Loucy (cell line): ENCODE measurements around the gene CYSTM1.

Source experiments
- H2AFZ ChIP-seq: fragments of 200-600 bp; sonication (generic); 2 replicates; pipeline ENCODE4 v1.6.0; 2016; ENCODE audit warnings: antibody characterized with exemption, mild to moderate bottlenecking, low read length, moderate library complexity
- H3F3A ChIP-seq: fragments of 200-600 bp; 2 replicates; pipeline ENCODE4 v1.6.0; 2016; ENCODE audit warnings: antibody characterized with exemption, low read depth, mild to moderate bottlenecking
- H3K27me3 ChIP-seq: fragments of 200-600 bp; sonication (generic); 2 replicates; pipeline ENCODE4 v1.6.1; 2014; ENCODE audit warnings: low read length, mild to moderate bottlenecking; ENCODE audit not compliant: insufficient read depth, poor library complexity, severe bottlenecking
- H3K36me3 ChIP-seq: fragments of 200-600 bp; sonication (generic); 2 replicates; pipeline ENCODE4 v1.6.1; 2016; ENCODE audit warnings: low read length; ENCODE audit not compliant: insufficient read depth
- H3K4me1 ChIP-seq: fragments of 200-600 bp; sonication (generic); 2 replicates; pipeline ENCODE4 v1.5.1; 2014; ENCODE audit warnings: low read length, mild to moderate bottlenecking; ENCODE audit not compliant: insufficient read depth, poor library complexity, severe bottlenecking
- H3K4me2 ChIP-seq: fragments of 200-600 bp; sonication (generic); 2 replicates; pipeline ENCODE4 v1.6.0; 2014; ENCODE audit warnings: antibody characterized with exemption, low read length, low read depth, mild to moderate bottlenecking; ENCODE audit not compliant: poor library complexity, severe bottlenecking
- H3K4me3 ChIP-seq: fragments of 200-600 bp; sonication (generic); 2 replicates; pipeline ENCODE4 v1.5.1; 2014; ENCODE audit warnings: low read length, mild to moderate bottlenecking, mixed read lengths; ENCODE audit not compliant: poor library complexity, severe bottlenecking
- H3K79me2 ChIP-seq: fragments of 200-600 bp; sonication (generic); 2 replicates; pipeline ENCODE4 v1.6.1; 2014; ENCODE audit warnings: low read length; ENCODE audit not compliant: insufficient read depth
- H3K9ac ChIP-seq: fragments of 200-600 bp; sonication (generic); 2 replicates; pipeline ENCODE4 v1.6.0; 2014; ENCODE audit warnings: mild to moderate bottlenecking, low read depth, low read length, moderate library complexity; ENCODE audit not compliant: poor library complexity, severe bottlenecking
- H3K9me2 ChIP-seq: fragments of 200-600 bp; sonication (generic); replicated peaks from 2 replicates; pipeline ENCODE4 v1.6.1; 2016; ENCODE audit warnings: low read depth, low read length, mixed read lengths
- H3K9me3 ChIP-seq: fragments of 200-600 bp; sonication (generic); 2 replicates; pipeline ENCODE4 v1.6.1; 2014; ENCODE audit warnings: mild to moderate bottlenecking, antibody characterized with exemption, low read length, low read depth; ENCODE audit not compliant: insufficient read depth
- H4K20me1 ChIP-seq: fragments of 200-600 bp; sonication (generic); 2 replicates; pipeline ENCODE4 v1.6.0; 2014; ENCODE audit warnings: antibody characterized with exemption, low read length, mild to moderate bottlenecking; ENCODE audit not compliant: insufficient read depth, poor library complexity, severe bottlenecking
- EZH2phosphoT487 ChIP-seq: fragments of 200-600 bp; IDR thresholded peaks from 2 replicates; pipeline ENCODE4 v1.6.1; 2018; ENCODE audit warnings: antibody characterized with exemption, mild to moderate bottlenecking, moderate library complexity, borderline replicate concordance
- TF ChIP-seq, protein P1 (sequence below): fragments of 200-600 bp; sonication (generic); conservative IDR thresholded peaks from 2 replicates; pipeline ENCODE4 v1.5.1; 2014; ENCODE audit warnings: mild to moderate bottlenecking, antibody characterized with exemption, low read length

Gene CYSTM1

DNA sequence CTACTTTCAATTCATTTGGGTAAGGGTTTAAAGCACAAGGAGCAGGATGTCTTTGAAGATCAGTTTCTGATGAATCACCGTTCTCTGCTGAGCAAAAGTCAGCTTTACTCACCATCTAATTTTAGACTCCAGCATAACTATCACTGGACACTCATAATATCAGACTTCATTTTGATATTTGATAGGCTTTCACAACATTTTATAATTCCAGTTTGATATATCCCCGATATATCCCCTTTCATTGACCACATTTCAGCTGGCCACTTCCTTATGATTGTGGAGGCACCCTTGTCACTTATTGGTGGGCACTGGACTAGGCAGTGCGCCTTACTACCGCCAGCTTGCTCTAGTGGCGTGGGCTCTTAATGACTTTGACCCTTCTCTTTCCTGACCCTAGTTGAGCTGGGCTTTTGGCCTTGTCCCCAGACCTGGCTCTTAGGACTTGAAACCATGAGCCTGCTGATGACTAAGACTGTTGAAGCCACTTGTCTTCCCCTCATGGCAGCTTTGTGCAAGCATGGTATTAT lies 46.8 kb downstream of the CYSTM1 start:
- Histone ChIP-seq H3K4me3 (no peak overlapping the region), H3F3A (no peaks in the 10 kb centered on the region), H3K4me2 (no peak overlapping the region), H3K27me3 (no peaks in the 10 kb centered on the region), H3K9me3 (no peaks in the 10 kb centered on the region), H3K79me2 (no peaks in the 10 kb centered on the region), H2AFZ (no peak overlapping the region), H3K9me2 (no peaks in the 10 kb centered on the region), H4K20me1 (no peaks in the 10 kb centered on the region), H3K36me3 (no peaks in the 10 kb centered on the region), H3K9ac (no peak overlapping the region), H3K4me1 (peaks cover 6% of the 10 kb centered on the region)
- no peak for TF ChIP-seq EZH2phosphoT487
- TF ChIP-seq, protein P1, sequence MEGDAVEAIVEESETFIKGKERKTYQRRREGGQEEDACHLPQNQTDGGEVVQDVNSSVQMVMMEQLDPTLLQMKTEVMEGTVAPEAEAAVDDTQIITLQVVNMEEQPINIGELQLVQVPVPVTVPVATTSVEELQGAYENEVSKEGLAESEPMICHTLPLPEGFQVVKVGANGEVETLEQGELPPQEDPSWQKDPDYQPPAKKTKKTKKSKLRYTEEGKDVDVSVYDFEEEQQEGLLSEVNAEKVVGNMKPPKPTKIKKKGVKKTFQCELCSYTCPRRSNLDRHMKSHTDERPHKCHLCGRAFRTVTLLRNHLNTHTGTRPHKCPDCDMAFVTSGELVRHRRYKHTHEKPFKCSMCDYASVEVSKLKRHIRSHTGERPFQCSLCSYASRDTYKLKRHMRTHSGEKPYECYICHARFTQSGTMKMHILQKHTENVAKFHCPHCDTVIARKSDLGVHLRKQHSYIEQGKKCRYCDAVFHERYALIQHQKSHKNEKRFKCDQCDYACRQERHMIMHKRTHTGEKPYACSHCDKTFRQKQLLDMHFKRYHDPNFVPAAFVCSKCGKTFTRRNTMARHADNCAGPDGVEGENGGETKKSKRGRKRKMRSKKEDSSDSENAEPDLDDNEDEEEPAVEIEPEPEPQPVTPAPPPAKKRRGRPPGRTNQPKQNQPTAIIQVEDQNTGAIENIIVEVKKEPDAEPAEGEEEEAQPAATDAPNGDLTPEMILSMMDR: no peak

DNA sequence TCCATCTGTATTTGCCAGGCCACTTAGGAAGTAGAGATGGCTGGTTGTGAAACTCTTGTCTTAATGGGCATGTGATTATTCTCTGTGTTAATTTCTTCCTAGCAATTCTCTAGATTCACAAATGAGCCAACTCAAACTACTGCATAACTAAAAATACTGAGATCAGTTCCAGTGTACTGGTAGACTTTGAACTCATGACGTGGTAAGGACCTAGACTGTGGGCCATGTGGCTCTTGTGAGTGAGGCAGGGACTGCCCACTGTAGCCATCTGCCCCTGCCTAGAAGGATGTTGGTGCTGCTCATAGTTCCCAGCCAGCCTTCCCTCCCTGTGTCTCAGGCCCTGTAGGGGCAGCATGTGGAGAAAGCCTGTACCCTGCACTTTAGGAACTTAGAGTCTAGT lies 47.4 kb downstream of the CYSTM1 start:
- Histone ChIP-seq H4K20me1 (no peaks in the 10 kb centered on the region), H3K4me1 (peaks cover 6% of the 10 kb centered on the region), H3K36me3 (no peaks in the 10 kb centered on the region), H3K4me3 (no peak overlapping the region), H3F3A (no peaks in the 10 kb centered on the region), H3K9me2 (no peaks in the 10 kb centered on the region), H3K4me2 (no peak overlapping the region), H3K9me3 (no peaks in the 10 kb centered on the region), H3K9ac (no peak overlapping the region), H3K79me2 (no peaks in the 10 kb centered on the region), H2AFZ (no peak overlapping the region), H3K27me3 (no peaks in the 10 kb centered on the region)
- TF ChIP-seq, protein P1: no peak
- TF ChIP-seq EZH2phosphoT487: no peak

DNA sequence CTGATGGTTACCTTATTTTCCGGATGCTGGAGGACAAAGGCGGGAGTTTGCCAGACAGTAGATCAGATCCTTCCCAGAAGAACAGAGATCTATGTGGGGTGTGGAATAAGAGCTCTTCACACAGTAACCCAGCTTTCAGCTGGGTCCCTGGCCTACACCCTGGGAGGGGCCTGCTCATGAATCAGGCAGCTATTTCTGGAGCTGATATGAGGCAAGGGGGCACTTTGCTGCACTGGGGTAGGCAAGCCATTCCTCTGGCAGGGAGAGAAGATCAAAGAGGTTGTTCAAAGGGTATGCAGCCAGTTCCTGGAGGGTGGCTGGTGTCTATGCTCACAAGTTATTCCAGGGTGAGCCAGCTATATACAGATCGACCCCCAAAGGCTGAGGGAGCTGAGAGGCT lies 48.6 kb downstream of the CYSTM1 start:
- TF ChIP-seq, protein P1: no peak
- no peak for TF ChIP-seq EZH2phosphoT487
- no peak overlapping the region for H3K4me2 ChIP-seq
- no peaks in the 10 kb centered on the region for H3K79me2 ChIP-seq
- H3K4me1 ChIP-seq: peaks cover 6% of the 10 kb centered on the region
- no peak overlapping the region for H3K9ac ChIP-seq
- H2AFZ ChIP-seq: no peak overlapping the region
- no peaks in the 10 kb centered on the region for H4K20me1 ChIP-seq
- H3K9me2 ChIP-seq: no peaks in the 10 kb centered on the region
- H3F3A ChIP-seq: no peaks in the 10 kb centered on the region
- no peaks in the 10 kb centered on the region for H3K9me3 ChIP-seq
- no peaks in the 10 kb centered on the region for H3K27me3 ChIP-seq
- H3K36me3 ChIP-seq: no peaks in the 10 kb centered on the region
- H3K4me3 ChIP-seq: no peak overlapping the region
